GM21737 (cell line): ENCODE results near the gene NUP205.

Experiments used
- ATAC-seq: cut with Tn5 transposase; IDR thresholded peaks from one replicate; pipeline ENCODE4 v1.9.1; 2021; ENCODE audit warnings: mild to moderate bottlenecking, moderate library complexity; ENCODE audit not compliant: unreplicated experiment

NUP205 gene

GRCh38 chr7:135697276-135698049 lies 139.7 kb downstream of the NUP205 start:
- ATAC-seq, result no peak
